NCI-H748 (cell line): ENCODE data around the gene VTN.
A peak's percentile ranks its signal among the peaks of the same experiment; 100 is the strongest.
"Not testable (repeated sequence)": the region's sequence is repeated elsewhere in the genome, so short reads cannot be mapped to it uniquely, and the experiment has no call there.

Experiments used
- DNase-seq: peaks from one replicate; lab custom pipeline; 2025; ENCODE audit not compliant: unreplicated experiment; lab: John Stamatoyannopoulos, UW

The VTN gene

DNA sequence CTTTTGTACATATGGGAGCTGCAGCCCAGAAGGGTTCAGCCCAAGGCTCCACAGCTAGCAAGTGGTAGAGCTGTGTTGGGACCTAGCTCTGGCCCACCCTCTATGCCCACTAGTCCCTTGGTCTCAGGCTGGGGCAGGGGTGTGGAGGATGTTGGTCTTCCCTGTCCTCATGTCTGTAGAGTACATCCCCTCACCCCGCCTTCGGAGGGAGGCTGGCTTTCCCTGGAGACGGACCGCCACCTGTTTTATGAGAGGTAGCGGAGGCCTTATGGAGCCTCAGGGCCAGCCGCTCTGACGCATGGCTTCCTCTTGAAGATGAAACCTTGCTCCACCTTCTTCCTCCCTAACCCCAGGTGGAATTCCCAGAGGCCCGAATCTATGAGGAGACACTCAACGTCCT is 26.1 kb downstream of the VTN start:
- no peak for DNase-seq

DNA sequence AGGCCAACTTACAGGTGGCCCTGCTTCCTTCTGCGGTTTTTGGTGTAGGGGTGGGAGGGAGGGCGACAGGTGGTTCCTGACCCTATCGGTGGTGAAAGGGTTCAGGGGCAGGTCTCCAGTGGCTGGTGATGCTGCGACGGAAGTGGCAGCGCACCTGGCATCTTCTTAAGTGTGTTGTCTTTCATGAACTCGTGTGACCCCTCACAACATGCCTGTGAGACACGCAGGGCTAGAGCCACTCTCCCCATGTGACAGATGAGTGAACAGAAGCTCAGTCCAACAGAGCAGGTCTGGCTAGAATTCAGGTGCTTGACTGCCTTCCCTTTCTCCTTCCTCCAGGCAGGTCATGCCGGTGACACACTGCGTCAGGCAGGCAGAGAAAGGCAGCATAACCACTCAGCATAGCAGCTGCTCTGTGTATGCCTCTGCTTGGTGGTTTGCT is 26.6 kb downstream of the VTN start:
- DNase-seq, result no peak

DNA sequence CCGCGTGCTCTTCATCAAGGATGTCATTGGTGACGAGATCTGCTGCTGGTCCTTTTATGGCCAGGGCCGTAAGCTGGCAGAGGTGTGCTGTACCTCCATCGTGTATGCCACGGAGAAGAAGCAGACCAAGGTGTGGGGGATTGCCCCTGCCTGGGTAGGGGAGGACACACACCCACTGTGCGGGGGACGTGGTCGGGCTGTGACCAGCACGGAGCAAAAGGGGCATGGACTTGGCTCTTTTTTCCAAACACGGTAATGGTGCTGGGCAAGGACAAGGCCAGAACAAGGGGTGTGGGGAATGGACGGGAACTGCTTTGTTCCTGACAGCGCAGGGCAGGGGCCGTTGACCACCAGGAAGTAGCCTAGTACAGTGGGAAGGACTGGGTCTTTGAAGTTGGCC is 27.8 kb downstream of the VTN start:
- no peak for DNase-seq

DNA sequence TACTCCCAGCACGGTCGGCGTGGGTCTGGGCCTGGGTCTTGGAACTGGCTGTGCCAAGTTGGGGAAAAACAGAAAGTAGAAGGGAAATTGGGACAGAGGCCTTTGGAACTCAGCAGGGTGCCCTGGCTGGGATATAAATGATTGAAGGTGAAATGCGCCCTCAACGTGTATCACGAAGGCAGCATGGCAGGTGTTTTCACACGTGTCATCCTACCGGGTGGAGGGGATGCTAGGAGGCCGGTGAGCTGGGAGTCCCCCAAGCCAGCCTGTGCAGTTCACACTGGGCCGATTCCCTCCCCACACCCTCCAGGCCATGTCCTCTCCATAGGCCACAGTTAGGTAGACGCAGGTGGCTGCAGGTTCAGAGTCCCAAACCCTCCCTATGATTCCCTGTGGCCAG is 28.6 kb downstream of the VTN start:
- DNase-seq, result no peak

DNA sequence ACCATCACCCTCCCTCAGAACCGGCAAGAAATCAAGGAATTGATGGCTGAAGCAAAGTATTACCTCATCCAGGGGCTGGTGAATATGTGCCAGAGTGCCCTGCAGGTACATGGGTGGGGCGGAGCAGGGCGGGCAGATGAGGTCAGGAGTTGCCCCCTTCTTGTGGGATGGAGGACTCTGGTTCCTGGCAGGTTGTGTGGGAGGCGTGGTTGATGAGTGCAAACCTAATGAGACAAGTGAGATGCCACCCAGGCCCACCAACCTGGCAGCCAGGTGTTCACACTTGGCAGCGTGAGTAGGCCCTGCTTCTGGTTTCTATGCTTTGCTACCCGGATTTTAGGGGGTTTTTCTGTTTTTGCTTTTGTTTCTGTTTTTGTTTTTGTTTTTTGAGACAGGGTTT is 29.7 kb downstream of the VTN start:
- no peak for DNase-seq

DNA sequence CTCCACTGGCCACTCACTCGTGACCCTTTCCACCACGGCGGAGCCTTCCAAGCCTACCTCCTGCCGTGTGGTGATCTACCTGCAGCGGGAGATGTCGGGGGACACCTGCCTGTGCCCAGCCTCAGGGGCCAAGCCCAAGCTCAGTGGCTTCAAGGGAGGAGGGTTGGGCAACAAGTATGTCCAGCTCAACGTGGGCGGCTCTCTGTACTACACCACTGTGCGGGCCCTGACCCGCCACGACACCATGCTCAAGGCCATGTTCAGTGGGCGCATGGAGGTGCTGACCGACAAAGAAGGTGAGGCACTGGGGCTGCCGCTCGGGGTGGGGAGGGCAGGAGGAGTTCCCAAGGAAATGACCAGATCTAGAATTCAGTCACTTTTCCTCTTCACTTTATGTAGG is 30.7 kb downstream of the VTN start:
- no peak for DNase-seq

DNA sequence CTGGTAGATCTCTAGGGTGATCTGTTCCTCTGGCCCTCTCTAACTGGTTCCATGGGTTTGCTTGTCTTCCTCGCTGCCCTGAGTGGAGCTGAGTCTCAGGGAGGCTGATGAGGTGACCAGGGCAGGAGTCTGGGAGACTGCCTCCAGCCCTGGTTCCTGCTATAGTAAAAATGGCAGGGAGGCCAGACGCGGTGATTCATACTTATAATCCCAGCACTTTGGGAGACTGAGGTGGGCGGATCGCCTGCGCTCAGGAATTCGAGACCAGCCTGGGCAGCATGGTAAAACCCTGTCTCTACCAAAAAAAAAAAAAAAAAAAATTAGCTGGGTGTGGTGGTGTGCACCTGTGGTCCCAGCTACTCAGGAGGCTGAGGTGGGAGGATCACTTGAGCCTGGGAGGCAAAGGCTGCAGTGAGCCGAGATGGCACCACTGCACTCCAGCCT is 31.3 kb downstream of the VTN start:
- DNase-seq, result not testable (repeated sequence)

DNA sequence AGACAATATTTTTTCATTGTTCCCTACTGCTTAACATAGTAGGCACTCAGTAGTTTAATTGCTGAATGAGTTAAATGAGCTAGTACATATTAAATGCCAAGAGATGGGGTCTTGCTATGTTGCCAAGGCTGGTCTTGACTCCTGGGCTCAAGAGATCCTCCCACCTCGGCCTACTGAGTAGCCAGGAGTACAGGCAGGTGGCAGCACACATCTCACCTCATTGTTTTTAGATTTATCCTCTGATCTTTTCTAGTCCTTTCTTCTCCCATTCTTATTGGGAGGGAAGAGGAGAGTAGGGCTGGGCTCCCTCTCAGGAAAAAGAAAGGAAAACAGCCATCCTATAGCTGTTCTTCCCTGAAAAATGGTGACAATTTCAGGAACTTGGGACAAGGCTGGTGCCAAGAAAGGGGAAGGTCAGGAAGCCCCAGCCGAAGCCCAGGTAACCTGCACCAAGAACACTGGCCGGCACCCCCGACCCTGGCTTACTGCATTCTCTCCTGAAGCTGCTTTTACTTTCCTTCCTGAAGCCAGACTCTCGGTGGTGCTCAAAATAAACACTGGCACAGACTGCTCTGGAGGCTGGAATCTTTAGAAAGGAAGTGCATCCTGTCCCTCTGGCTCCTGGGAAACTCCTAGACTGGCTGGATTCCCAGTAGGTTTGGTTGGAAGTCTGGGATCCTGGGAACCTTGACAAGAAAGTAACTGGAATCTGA is 31.9 kb downstream of the VTN start:
- DNase-seq, result no peak

DNA sequence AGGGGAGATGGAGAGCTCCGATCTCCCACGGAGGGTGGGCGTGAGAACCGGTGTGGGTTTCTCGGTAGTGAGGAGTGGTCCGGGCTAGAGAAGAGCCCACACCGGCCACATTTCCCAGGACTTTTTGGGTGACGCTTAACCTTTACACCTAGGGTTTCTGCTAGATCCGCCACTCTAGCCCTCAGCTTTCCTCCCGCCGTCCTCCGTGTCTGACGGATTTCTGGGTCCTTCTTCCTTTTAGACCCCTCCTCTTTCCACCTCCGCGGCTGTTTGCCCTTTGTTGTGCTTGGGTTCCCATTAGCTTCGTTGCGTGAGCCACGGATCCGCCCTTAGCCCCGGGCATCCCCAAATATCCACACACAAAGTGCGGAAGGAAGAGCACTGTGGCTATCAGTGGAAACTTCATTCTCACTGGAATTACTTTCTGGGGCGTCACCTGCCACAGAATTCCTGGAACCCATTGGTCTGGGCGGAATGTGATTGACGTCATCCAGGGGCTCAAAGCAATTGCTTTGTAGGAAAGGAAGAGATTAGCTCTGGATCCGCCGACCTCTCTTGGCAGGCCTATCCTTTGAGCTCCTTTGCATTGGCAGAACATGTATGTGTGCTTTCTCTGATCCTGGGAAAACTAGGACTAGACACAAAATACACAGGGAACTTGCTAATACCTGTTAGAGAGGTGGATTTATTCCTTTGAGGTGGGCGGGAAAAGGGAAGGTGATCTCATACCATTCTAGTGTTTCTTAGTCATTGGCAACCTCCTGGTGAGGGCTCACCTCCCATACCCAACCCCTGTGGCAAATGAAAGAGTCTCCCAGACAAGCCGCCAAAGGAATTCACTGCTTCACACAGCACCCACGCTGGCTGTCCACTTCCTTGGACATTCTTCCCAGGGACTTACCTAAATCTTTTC is 33.9 kb downstream of the VTN start:
- peak; percentile 85 for DNase-seq

DNA sequence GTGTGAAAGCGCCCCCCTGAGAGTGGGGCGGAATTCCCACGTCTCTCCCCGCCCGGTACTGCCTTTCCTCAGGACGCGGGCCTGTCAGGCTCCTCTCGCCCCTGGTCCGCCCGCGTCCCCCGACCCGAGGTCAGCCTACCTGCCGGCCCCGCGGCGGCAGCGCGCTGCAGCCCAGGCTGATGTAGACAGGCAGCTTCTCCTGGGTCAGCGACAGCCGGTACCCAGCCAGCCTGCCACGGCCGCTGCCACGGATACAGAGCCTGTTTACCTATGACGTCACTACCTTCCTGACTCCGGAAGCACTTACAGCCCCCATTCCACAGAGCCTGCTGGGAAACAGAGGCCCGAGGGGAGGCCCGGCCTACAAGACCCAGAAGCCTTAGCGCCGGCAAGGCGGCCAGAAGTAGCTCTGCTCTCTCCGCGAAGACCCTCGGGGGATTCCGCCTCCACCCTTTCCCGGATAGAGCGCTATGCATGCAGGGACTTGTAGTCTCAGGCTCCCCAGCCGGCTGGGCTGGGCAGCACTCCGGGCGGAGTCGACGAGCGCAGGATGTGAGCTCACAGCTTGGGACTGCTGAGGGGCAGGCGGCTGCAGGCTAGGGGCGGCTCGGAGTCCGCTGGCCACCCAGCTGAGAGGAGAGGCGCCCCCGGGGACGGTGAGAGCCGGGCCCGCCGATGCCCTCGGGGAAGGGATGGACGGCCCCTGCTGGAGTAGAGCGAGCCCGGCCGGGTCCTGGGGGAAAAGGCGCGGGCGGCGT is 34.7 kb downstream of the VTN start, which contains the start of the genes IFT20 and TNFAIP1:
Gene IFT20, minus strand, starts transcription at position 272 of the 758 bp plus-strand sequence. CDS start 3,487 bp downstream, outside the sequence.
Gene TNFAIP1, plus strand, starts transcription at position 561 of the 758 bp plus-strand sequence. CDS start 3,761 bp downstream, outside the sequence.
- DNase-seq, result peak; percentile 100

DNA sequence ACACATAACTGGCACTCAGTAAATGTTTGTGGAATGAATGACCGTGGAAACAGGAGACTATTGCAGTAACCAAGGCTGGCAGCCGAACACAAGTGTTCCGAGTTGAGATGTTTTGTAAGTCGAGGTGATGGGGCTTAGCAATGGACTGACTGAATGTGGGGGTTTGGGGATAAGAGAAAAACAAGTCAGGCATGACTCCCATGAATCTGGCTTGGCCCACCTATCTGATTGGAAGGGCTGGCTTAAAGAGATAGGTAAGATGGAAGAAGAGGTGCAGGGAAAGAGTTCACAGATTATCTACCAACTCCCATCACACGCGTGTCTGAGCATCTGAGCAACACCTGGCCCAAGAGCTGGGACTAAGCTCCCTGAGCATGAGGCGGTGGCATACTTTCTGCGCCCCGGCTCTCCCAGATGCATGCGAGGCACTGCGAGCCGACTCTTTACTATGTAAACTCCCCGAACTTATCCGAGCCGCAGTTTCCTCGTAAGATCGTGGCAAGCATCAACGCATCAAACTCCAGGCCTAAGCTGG is 35.4 kb downstream of the VTN start:
- no peak for DNase-seq

DNA sequence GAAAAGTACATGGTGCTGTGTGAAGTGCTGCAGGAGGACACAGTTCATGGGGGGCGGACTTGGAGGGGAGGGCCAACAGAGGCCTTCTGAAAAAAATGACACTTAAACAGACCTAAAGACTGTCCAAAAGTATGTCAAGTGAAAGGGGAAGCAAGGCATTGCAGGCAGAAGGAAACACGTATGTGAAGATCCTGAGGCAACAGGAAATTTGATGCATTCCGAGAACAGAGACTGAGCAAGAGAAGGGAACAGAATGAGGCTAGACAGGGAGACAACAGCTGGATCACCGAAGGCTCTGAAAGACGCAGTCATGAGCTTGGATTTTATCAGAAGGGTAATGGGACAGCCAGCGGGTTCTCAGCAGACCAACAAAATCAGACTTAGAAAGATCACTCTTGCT is 35.9 kb downstream of the VTN start:
- DNase-seq, result no peak

DNA sequence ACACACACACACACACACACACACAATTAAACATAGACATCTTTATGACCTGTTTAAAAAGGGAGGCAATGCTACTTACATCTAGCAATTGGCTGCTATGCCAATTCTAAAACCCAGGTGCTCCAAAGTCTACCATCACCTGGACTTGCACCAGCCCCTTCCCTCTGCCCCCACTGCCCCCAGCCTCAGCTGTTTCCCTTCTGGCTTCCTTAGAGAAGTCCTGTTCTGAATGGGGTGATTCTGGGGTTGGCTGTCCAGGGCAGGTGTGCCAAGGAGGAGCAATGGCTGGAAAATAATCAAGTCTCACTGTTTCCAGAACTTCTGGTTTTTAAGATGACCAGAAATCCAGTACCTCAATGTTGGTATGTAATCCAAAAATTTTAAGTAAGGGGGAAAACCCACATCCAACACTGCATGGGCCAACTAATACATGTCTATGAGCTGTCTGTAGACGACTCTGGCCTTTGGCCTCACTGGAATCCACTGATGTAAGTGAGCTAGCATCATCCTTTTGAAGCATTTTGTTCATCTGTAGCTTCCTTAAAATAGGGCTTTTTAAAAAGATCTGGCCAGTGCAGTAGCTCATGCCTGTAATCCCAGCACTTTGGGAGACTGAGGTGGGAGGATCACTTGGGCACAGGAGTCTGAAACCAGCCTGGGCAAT is 36.9 kb downstream of the VTN start:
- no peak for DNase-seq

DNA sequence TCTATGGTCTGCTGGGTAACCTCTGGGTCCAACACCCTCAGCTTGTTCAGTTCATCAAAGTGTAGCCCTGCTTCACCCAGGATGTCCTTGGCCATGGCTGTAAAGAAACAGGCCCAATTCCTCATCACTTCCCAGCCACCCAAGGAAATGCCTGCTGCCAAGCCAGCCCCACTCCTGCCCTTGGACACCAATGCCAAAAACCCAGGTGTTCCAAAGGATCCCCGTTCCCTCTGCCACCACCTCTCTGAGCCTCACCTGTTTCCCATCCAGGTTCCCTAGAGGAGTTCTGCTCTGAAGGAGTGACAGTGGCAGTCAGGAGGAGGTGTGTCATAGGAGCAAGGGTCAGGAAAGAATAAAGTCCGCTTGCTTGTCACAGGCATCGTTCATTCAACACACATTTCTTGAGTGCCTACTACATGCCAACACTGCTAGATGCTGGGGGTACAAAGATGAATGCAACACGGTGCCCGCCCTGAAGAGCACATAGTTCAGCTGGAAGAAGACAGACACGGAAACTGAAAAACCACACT is 38.2 kb downstream of the VTN start:
- DNase-seq, result no peak

DNA sequence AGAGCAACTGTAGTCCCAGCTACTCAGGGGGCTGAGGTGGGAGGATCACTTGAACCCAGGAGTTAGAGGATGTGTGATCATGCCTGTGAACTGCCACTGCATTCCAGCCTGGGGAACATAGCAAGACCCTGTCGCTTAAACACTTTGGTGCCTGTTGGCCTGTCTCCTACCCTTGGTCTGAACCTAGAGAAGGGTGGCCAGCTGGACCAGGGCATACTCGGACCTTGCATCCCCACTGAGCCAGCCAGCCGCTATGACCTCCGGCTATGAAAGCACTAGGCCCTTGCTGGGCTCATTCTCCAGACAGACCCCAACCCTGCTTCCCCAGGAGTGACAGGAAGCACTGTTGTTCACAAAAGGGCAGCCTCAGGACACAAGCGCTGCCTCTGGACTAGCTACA is 39.4 kb downstream of the VTN start:
- no peak for DNase-seq

DNA sequence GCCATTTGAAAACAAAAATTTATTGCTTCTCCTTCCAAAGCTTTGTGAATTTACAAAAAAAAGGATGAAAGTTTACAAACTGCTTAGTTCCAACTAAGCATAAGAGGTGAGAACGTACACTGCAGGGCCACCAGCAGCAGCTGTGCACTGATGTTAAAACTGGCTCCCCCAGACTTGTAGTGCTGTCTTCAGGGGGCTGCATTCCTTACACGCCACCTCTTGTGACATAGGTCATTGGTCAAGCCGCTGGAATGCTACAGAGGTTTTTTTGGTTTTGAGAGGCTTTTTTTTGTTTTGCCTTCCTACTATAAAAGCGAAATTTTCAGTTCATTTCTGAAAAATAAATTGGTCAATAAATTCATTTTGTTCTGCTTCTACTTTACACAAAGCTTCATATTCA is 41.8 kb downstream of the VTN start:
- no peak for DNase-seq

DNA sequence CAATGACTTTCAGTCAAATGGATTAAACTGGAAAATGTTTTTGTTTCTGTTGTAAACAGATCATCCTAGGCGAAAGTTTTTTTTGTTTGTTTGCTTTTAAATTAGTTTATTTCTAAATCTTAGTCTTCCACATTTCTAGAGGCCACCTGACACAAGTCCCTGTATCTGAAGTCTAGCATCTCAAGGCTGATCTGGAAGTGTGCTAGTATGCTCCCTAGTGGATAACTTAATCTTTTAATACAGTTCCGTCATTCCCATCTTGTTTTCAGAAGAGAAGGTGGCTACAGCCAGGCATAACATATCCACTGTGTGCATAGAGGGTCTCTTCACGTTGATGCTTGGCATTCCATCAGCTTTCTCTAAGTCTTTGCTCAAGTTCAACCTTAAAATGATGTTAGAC is 42.4 kb downstream of the VTN start:
- DNase-seq, result no peak

DNA sequence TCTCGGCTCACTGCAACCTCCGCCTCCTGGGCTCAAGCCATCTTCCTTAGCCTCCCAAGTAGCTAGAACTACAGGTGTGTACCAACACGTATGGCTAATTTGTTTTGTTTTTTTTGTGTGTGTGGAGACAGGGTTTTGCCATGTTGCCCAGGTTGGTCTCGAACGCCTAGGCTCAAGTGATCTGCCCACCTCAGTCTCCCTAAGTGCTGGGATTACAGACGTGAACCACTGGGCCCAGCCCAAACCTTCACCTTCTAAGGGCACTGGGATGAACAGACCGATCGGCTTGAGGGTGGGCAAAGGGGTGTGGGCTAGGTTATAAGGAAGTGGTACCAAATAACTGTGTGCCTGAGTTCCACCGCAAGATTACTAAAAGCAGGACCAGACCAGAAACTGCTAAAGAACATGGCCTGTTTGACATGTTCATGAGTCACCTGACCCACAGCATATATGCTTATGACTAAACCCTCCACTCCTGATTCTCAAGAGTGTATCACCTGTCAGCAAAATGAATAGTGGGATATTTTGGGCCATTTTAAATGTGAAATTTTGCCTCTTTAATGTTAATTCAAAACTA is 43.0 kb downstream of the VTN start:
- no peak for DNase-seq

DNA sequence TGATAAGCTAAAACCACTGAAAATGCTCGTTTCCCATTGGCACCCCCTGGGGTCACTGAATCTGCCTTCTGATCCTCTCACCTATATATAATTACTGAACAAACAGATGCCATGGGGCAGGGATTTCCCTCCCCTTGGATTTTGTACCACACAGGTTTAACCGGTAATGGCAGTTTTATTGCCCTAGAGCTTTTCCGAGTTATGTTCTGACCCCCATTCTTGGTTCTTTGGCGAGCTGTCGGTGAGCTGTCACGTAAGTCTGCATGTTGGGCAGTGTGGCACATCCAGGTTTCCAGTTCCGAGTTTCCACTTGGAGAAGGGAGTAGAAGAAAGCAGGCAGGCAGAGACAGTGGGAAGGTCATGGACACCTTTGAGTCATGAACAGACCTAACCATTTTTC is 44.0 kb downstream of the VTN start:
- peak; percentile 17 for DNase-seq

DNA sequence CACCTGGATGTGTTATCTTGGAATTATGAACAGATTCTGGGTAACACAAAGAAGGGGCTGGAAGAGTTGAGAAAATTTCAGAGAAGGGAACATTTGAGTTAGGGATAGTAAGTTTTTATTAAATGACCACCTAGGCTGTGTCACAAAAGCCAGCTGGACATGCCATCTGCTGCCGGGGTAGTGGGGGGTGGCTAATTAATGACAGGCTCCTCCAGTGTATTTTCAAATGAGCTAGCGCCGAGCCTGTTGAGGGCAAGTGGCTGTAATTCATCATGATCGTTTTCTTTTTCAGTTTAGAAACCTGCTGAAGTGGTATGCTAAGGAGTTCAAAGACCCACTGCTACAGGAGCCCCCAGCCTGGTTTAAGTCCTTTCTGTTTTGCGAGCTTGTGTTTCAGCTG is 44.9 kb downstream of the VTN start:
- no peak for DNase-seq
